Activated CD8-positive, alpha-beta memory T cell treated with anti-CD3 and anti-CD28 coated beads for 36 hours (primary cell): ENCODE results near the gene AIF1. TPM values are rescaled to one million over a fixed set of nuclear protein-coding genes. Genes with fewer than 3 reads are reported as not detected.
"Not testable (repeated sequence)": the region's sequence is repeated elsewhere in the genome, so short reads cannot be mapped to it uniquely, and the experiment has no call there.

Experiments used
- CTCF ChIA-PET: fragments of 350-600 bp; sonication (Branson Sonifier 250); formaldehyde crosslinking; loops from one replicate; lab custom pipeline; 2021; ENCODE audit warnings: antibody characterized with exemption; lab: Charles Lee
- POLR2A ChIA-PET: fragments of 350-600 bp; sonication (Branson Sonifier 250); formaldehyde crosslinking; loops from one replicate; lab custom pipeline; 2021; ENCODE audit warnings: antibody characterized with exemption; lab: Charles Lee
- total RNA-seq, 2 experiments: library from RNA; stranded (reverse); gene quantifications; one replicate each; pipeline ENCODE4 v1.2.3, GENCODE V29; 2021

The AIF1 gene
- total RNA-seq, 2 experiments from 2014 or later = 53.8 to 62.0 TPM

GRCh38 chr6:31578184-31579118 lies 36.6 kb upstream of the AIF1 start:
- POLR2A ChIA-PET = interaction anchor here (0.6 to 4.9 kb wide), 6 partner anchors 15 to 260 kb away, joined by 3 to 66 read pairs (median 4); partner anchors contain the start of gene NCR3
- CTCF ChIA-PET = interaction anchor here (0.6 to 12.2 kb wide), 10 partner anchors 8 to 253 kb away, joined by 3 to 300 read pairs (median 18); partner anchors contain the start of genes ATP6V1G2, LST1, LTA and NCR3

- POLR2A ChIA-PET = interaction anchor here (1.3 to 2.2 kb wide), 3 partner anchors 8 to 20 kb away, joined by 4 to 6 read pairs (median 5); partner anchors contain the start of gene NCR3
- CTCF ChIA-PET = interaction anchor here (1.7 to 12.2 kb wide), 6 partner anchors 9 to 37 kb away, joined by 4 to 300 read pairs (median 37); partner anchors contain the start of genes ATP6V1G2, LTA, NCR3 and NFKBIL1
These were observed 35.9 kb upstream of the AIF1 start for GRCh38 chr6:31579119-31579505.

GRCh38 chr6:31579546-31580437 lies 35.2 kb upstream of the AIF1 start:
- ChIA-PET CTCF (interaction anchor here (0.6 to 12.2 kb wide), 11 partner anchors 10 to 240 kb away, joined by 3 to 300 read pairs (median 7); partner anchors contain the start of genes ATP6V1G2, LTA, NCR3 and NFKBIL1), POLR2A (interaction anchor here (0.9 to 2.2 kb wide), 6 partner anchors 9 to 38 kb away, joined by 3 to 9 read pairs (median 5); partner anchors contain the start of genes DDX39B and NCR3)

- POLR2A ChIA-PET = interaction anchor here (0.9 to 2.2 kb wide), 5 partner anchors 10 to 39 kb away, joined by 3 to 9 read pairs (median 5); partner anchors contain the start of genes DDX39B and NCR3
- CTCF ChIA-PET = interaction anchor here (0.6 to 12.2 kb wide), 11 partner anchors 10 to 240 kb away, joined by 3 to 300 read pairs (median 7); partner anchors contain the start of genes ATP6V1G2, LTA, NCR3 and NFKBIL1
These were observed 34.6 kb upstream of the AIF1 start for GRCh38 chr6:31580438-31580740.

GRCh38 chr6:31580807-31581433 lies 34.1 kb upstream of the AIF1 start:
- POLR2A ChIA-PET = interaction anchor here (0.6 to 2.2 kb wide), 5 partner anchors 10 to 39 kb away, joined by 3 to 9 read pairs (median 5); partner anchors contain the start of genes DDX39B and NCR3
- CTCF ChIA-PET = interaction anchor here (0.5 to 12.2 kb wide), 10 partner anchors 11 to 142 kb away, joined by 3 to 300 read pairs (median 8); partner anchors contain the start of genes ATP6V1G2, LTA, MPIG6B and NCR3

- ChIA-PET POLR2A (interaction anchor here (0.6 to 2.2 kb wide), 7 partner anchors 11 to 40 kb away, joined by 3 to 9 read pairs (median 6); partner anchors contain the start of genes DDX39B, NCR3 and NFKBIL1), CTCF (interaction anchor here (1.2 to 12.2 kb wide), 7 partner anchors 12 to 34 kb away, joined by 3 to 300 read pairs (median 22); partner anchors contain the start of genes ATP6V1G2, LTA, NCR3 and NFKBIL1)
These were observed 33.4 kb upstream of the AIF1 start for GRCh38 chr6:31581434-31582229.

GRCh38 chr6:31582230-31582643 lies 32.8 kb upstream of the AIF1 start, which contains the start of gene LTB:
Gene LTB (minus strand): TSS chr6:31582424. CDS start chr6:31582417, 7 bp downstream.
- CTCF ChIA-PET = interaction anchor here (1.2 to 12.2 kb wide), 7 partner anchors 8 to 41 kb away, joined by 3 to 300 read pairs (median 7); partner anchors contain the start of genes ATP6V1G2, DDX39B, LTA and NCR3
- POLR2A ChIA-PET = interaction anchor here (0.6 to 2.1 kb wide), 5 partner anchors 11 to 41 kb away, joined by 3 to 9 read pairs (median 5); partner anchors contain the start of genes DDX39B, NCR3 and NFKBIL1

- CTCF ChIA-PET = interaction anchor here (1.0 to 12.2 kb wide), 7 partner anchors 8 to 771 kb away, joined by 3 to 300 read pairs (median 9); partner anchors contain the start of genes ATP6V1G2, DDX39B, NCR3 and NFKBIL1
These were observed 29.5 kb upstream of the AIF1 start for GRCh38 chr6:31585491-31585890.

GRCh38 chr6:31586008-31586407 lies 29.0 kb upstream of the AIF1 start, which contains the start of gene LST1:
Gene LST1 (plus strand): TSS chr6:31586277. CDS start chr6:31587300, 1,023 bp downstream.
- ChIA-PET CTCF (interaction anchor here (0.9 to 12.2 kb wide), 8 partner anchors 8 to 771 kb away, joined by 3 to 300 read pairs (median 9); partner anchors contain the start of genes ATP6V1G2, DDX39B, NCR3 and NFKBIL1), POLR2A (interaction anchor here (1.1 to 3.2 kb wide), 2 partner anchors 11 to 27 kb away, joined by 3 to 18 read pairs; partner anchors contain the start of gene TNF)

More at GRCh38 chr6:31585491-31585890, 29.5 kb upstream of the AIF1 start:
- POLR2A ChIA-PET = interaction anchor here (1.0 to 3.2 kb wide), 3 partner anchors 9 to 26 kb away, joined by 3 to 18 read pairs (median 3); partner anchors contain the start of gene TNF

GRCh38 chr6:31586599-31587281 lies 28.3 kb upstream of the AIF1 start:
- ChIA-PET POLR2A (interaction anchor here (1.1 to 3.2 kb wide), 2 partner anchors 12 to 28 kb away, joined by 3 to 18 read pairs; partner anchors contain the start of gene TNF), CTCF (interaction anchor here (0.7 to 12.2 kb wide), 8 partner anchors 7 to 183 kb away, joined by 3 to 300 read pairs (median 8); partner anchors contain the start of genes ATP6V1G2, NCR3, NFKBIL1 and TNF)

- ChIA-PET POLR2A (interaction anchor here (0.5 to 3.2 kb wide), 3 partner anchors 11 to 447 kb away, joined by 4 to 18 read pairs (median 5); partner anchors contain the start of gene TNF), CTCF (interaction anchor here (0.7 to 12.2 kb wide), 11 partner anchors 6 to 40 kb away, joined by 3 to 300 read pairs (median 8); partner anchors contain the start of genes ATP6V1G2, LST1, LTB and NCR3)
These were observed 26.9 kb upstream of the AIF1 start for GRCh38 chr6:31587791-31588777.

GRCh38 chr6:31588871-31589650 lies 26.0 kb upstream of the AIF1 start:
- CTCF ChIA-PET = interaction anchor here (0.7 to 11.6 kb wide), 5 partner anchors 7 to 42 kb away, joined by 3 to 300 read pairs (median 6); partner anchors contain the start of genes ATP6V1G2, LST1, LTB and NFKBIL1
- POLR2A ChIA-PET = no interaction called here

GRCh38 chr6:31590691-31591090 lies 24.3 kb upstream of the AIF1 start:
- CTCF ChIA-PET = interaction anchor here (0.6 to 11.6 kb wide), 4 partner anchors 7 to 232 kb away, joined by 3 to 300 read pairs (median 14); partner anchors contain the start of genes ATP6V1G2, LST1, LTB and NFKBIL1
- POLR2A ChIA-PET = not testable (repeated sequence)
